ENCODE results near the gene DOK6.

GRCh38 chr18:69658685-69659084, 258.0 kb downstream of the DOK6 start:
- TF ChIP-seq USF1 (CRISPR knock-in tag; IDR thresholded peaks at IDR 0.05) (no peak), NR2C2 (CRISPR knock-in tag; IDR thresholded peaks at IDR 0.05) (no peak), USF2 (CRISPR knock-in tag; IDR thresholded peaks at IDR 0.05) (no peak), NR3C1 (CRISPR knock-in tag; conservative IDR thresholded peaks at IDR 0.05; ENCODE audit: low read depth) (no peak), CTCF (IDR thresholded peaks at IDR 0.05) (no peak), FOXK1 (CRISPR knock-in tag; IDR thresholded peaks at IDR 0.05) (no peak), ZSCAN18 (CRISPR knock-in tag; IDR thresholded peaks at IDR 0.05) (no peak), ATF3 (CRISPR knock-in tag; conservative IDR thresholded peaks at IDR 0.05) (no peak), ETV6 (CRISPR knock-in tag; IDR thresholded peaks at IDR 0.05) (no peak)

Measured in WTC11 (cell line).